IMR-90 (cell line): Measurements from ENCODE around the gene CNGB1. TPM values are rescaled to one million over a fixed set of nuclear protein-coding genes. Genes with fewer than 3 reads are reported as not detected.

Source experiments
- ATAC-seq: fragments of 200-7000 bp; cut with Tn5 transposase; 2 replicates; pipeline ENCODE4 v1.9.1; 2020; ENCODE audit warnings: low read depth, mild to moderate bottlenecking, moderate library complexity
- BruUV-seq: library from RNA; stranded (reverse); fragments of 400-500 nt; replicated peaks from 2 replicates; lab custom pipeline; 2021; lab: Mats Ljungman, UMichigan
- CTCF ChIA-PET: fragments of 300-600 bp; formaldehyde crosslinking; extraction: SDS; loops from one replicate; lab custom pipeline; 2021; ENCODE audit warnings: antibody characterized with exemption; lab: Yijun Ruan, JAX
- POLR2A ChIA-PET: fragments of 300-600 bp; sonication (Branson Sonifier 250); formaldehyde crosslinking; loops from one replicate; lab custom pipeline; 2022; ENCODE audit warnings: antibody characterized with exemption; ENCODE audit not compliant: unreplicated experiment; lab: Charles Lee
- DNase-seq: peaks from one replicate; pipeline ENCODE4 v3.0.0; 2013
- H2AFZ ChIP-seq: replicated peaks from 2 replicates; pipeline ENCODE3; 2013; ENCODE audit warnings: low read length, mild to moderate bottlenecking; ENCODE audit not compliant: poor library complexity
- H2AK5ac ChIP-seq: 2 replicates; pipeline ENCODE4 v1.6.1; 2013; ENCODE audit warnings: low read depth, low read length, inconsistent platforms
- H2AK9ac ChIP-seq: replicated peaks from 2 replicates; pipeline ENCODE3; 2013; ENCODE audit warnings: mild to moderate bottlenecking, low read depth, low read length, moderate library complexity; ENCODE audit not compliant: poor library complexity
- H2BK120ac ChIP-seq: 2 replicates; pipeline ENCODE4 v1.6.1; 2013; ENCODE audit warnings: low read depth, low read length, inconsistent platforms
- H2BK15ac ChIP-seq: 3 replicates; pipeline ENCODE4 v1.6.1; 2013; ENCODE audit warnings: low read depth, low read length, inconsistent platforms
- H2BK20ac ChIP-seq: 2 replicates; pipeline ENCODE4 v1.6.1; 2013; ENCODE audit warnings: low read depth, mild to moderate bottlenecking, inconsistent platforms, low read length, moderate library complexity
- H2BK5ac ChIP-seq: 2 replicates; pipeline ENCODE4 v1.6.1; 2013; ENCODE audit warnings: mild to moderate bottlenecking, low read depth, low read length, inconsistent platforms; ENCODE audit not compliant: poor library complexity, severe bottlenecking
- H3K14ac ChIP-seq: replicated peaks from 2 replicates; pipeline ENCODE4 v1.6.1; 2013; ENCODE audit warnings: low read depth, low read length, inconsistent platforms
- H3K18ac ChIP-seq: 2 replicates; pipeline ENCODE4 v1.6.1; 2013; ENCODE audit warnings: low read depth, low read length, control low read depth
- H3K23ac ChIP-seq: 2 replicates; pipeline ENCODE4 v1.6.1; 2013; ENCODE audit warnings: low read depth, low read length, inconsistent platforms
- H3K27ac ChIP-seq: 2 replicates; pipeline ENCODE4 v1.5.1; 2013; ENCODE audit warnings: mild to moderate bottlenecking, control low read depth, low read length; ENCODE audit not compliant: insufficient read depth
- H3K27me3 ChIP-seq: 2 replicates; pipeline ENCODE4 v1.6.1; 2013; ENCODE audit warnings: low read length; ENCODE audit not compliant: control insufficient read depth, insufficient read depth
- H3K36me3 ChIP-seq: 2 replicates; pipeline ENCODE4 v1.6.1; 2013; ENCODE audit warnings: low read length, mixed read lengths; ENCODE audit not compliant: control insufficient read depth, insufficient read depth
- H3K4ac ChIP-seq: 2 replicates; pipeline ENCODE4 v1.6.1; 2013; ENCODE audit warnings: low read depth, low read length, inconsistent platforms
- H3K4me1 ChIP-seq: 2 replicates; pipeline ENCODE4 v1.6.1; 2013; ENCODE audit warnings: low read length, mixed read lengths; ENCODE audit not compliant: control insufficient read depth, insufficient read depth
- H3K4me2 ChIP-seq: 2 replicates; pipeline ENCODE4 v1.6.1; 2013; ENCODE audit warnings: low read depth, mild to moderate bottlenecking, control low read depth, low read length, moderate library complexity
- H3K4me3 ChIP-seq: 2 replicates; pipeline ENCODE4 v1.5.1; 2013; ENCODE audit warnings: low read depth, mild to moderate bottlenecking, control low read depth, low read length, moderate library complexity; ENCODE audit not compliant: insufficient read depth
- H3K56ac ChIP-seq: 2 replicates; pipeline ENCODE4 v1.6.1; 2013; ENCODE audit warnings: low read length, inconsistent platforms; ENCODE audit not compliant: insufficient read depth; ENCODE audit errors: extremely low read depth
- H3K79me1 ChIP-seq, 2 experiments: 2 replicates each; pipeline ENCODE4 v1.6.1; 2013; ENCODE audit warnings: low read length in 2 of 2, inconsistent platforms in 1 of 2, low read depth in 1 of 2
- H3K9ac ChIP-seq: 2 replicates; pipeline ENCODE4 v1.6.1; 2013; ENCODE audit warnings: low read depth, low read length, control low read depth
- H3K9me1 ChIP-seq: 2 replicates; pipeline ENCODE4 v1.6.1; 2013; ENCODE audit warnings: low read length, inconsistent platforms; ENCODE audit not compliant: insufficient read depth
- H3K9me3 ChIP-seq: 2 replicates; pipeline ENCODE4 v1.6.1; 2013; ENCODE audit warnings: low read length; ENCODE audit not compliant: control insufficient read depth, insufficient read depth
- H4K20me1 ChIP-seq: 2 replicates; pipeline ENCODE4 v1.6.1; 2013; ENCODE audit warnings: low read length, inconsistent platforms; ENCODE audit not compliant: insufficient read depth
- H4K5ac ChIP-seq: 2 replicates; pipeline ENCODE4 v1.6.1; 2013; ENCODE audit warnings: mild to moderate bottlenecking, low read depth, low read length, control low read depth
- H4K8ac ChIP-seq, 2 experiments: 2 replicates each; pipeline ENCODE4 v1.6.1; 2013; ENCODE audit warnings: low read depth in 2 of 2, low read length in 2 of 2, control low read depth in 1 of 2, inconsistent platforms in 1 of 2
- H4K91ac ChIP-seq: 2 replicates; pipeline ENCODE4 v1.6.1; 2013; ENCODE audit warnings: low read depth, low read length, inconsistent platforms; ENCODE audit not compliant: insufficient read depth
- BHLHE40 ChIP-seq: fragments of 150-350 bp; IDR thresholded peaks from 2 replicates; pipeline ENCODE4 v1.6.1; 2016; ENCODE audit warnings: mild to moderate bottlenecking, low read depth, low read length
- CEBPB ChIP-seq: IDR thresholded peaks from 2 replicates; pipeline ENCODE4 v1.6.1; 2012; ENCODE audit warnings: low read depth, low read length, improper control_type of control experiment
- CHD1 ChIP-seq: IDR thresholded peaks from 2 replicates; pipeline ENCODE4 v1.6.1; 2012; ENCODE audit warnings: low read depth, low read length, improper control_type of control experiment
- FOS ChIP-seq: fragments of 150-350 bp; IDR thresholded peaks from 2 replicates; pipeline ENCODE4 v1.6.1; 2016; ENCODE audit warnings: low read depth, low read length
- MAFK ChIP-seq: IDR thresholded peaks from 2 replicates; pipeline ENCODE4 v1.6.1; 2012; ENCODE audit warnings: low read depth, low read length, improper control_type of control experiment
- MAZ ChIP-seq: IDR thresholded peaks from 2 replicates; pipeline ENCODE4 v1.6.1; 2012; ENCODE audit warnings: low read depth, mild to moderate bottlenecking, low read length, improper control_type of control experiment, moderate library complexity, borderline replicate concordance
- MXI1 ChIP-seq: IDR thresholded peaks from 2 replicates; pipeline ENCODE4 v1.6.1; 2012; ENCODE audit warnings: low read depth, mild to moderate bottlenecking, low read length, moderate library complexity, borderline replicate concordance
- NFE2L2 ChIP-seq: fragments of 150-350 bp; IDR thresholded peaks from 2 replicates; pipeline ENCODE4 v1.6.1; 2016; ENCODE audit warnings: low read depth, mild to moderate bottlenecking, low read length
- POLR2A ChIP-seq: IDR thresholded peaks from 2 replicates; pipeline ENCODE4 v1.6.1; 2012; ENCODE audit warnings: mild to moderate bottlenecking, low read depth, low read length
- RAD21 ChIP-seq: IDR thresholded peaks from 2 replicates; pipeline ENCODE4 v1.6.1; 2012; ENCODE audit warnings: low read length, improper control_type of control experiment
- RCOR1 ChIP-seq: IDR thresholded peaks from 2 replicates; pipeline ENCODE4 v1.6.1; 2012; ENCODE audit warnings: mild to moderate bottlenecking, low read length, improper control_type of control experiment; ENCODE audit not compliant: insufficient replicate concordance
- RFX5 ChIP-seq: IDR thresholded peaks from 2 replicates; pipeline ENCODE4 v1.8.0; 2012; ENCODE audit warnings: low read depth, mild to moderate bottlenecking, low read length, moderate library complexity
- SMC3 ChIP-seq: fragments of 150-350 bp; IDR thresholded peaks from 2 replicates; pipeline ENCODE4 v1.6.1; 2016; ENCODE audit warnings: low read depth, mild to moderate bottlenecking, antibody characterized with exemption, low read length, moderate library complexity
- USF2 ChIP-seq: fragments of 150-350 bp; IDR thresholded peaks from 2 replicates; pipeline ENCODE4 v1.6.1; 2017; ENCODE audit warnings: mild to moderate bottlenecking, antibody characterized with exemption, low read length, low read depth
- WGBS, 2 experiments: methylation state at CpG; one replicate each; pipeline versions ENCODE4 v1.1.5 to v1.1.7; 2013; ENCODE audit warnings: missing lambda C conversion rate in 2 of 2; ENCODE audit not compliant: insufficient read length in 1 of 2; ENCODE audit errors: extremely low coverage in 2 of 2; 5-methylcytosine and 5-hydroxymethylcytosine counted together
- dilution Hi-C: fragments of 300-500 bp; cut with HindIII; formaldehyde crosslinking; loops from one replicate; pipeline ENCODE4 v1.14.3; 2018; ENCODE audit warnings: low sequenced_read_pairs; ENCODE audit not compliant: unreplicated experiment
- in situ Hi-C: fragments of 300-500 bp; cut with MboI; formaldehyde crosslinking; loops from 3 replicates; pipeline ENCODE4 v1.14.3; 2019; ENCODE audit warnings: low sequenced_read_pairs, inconsistent platforms, mixed read lengths
- intact Hi-C: fragments of 100-400 bp; cut with micrococcal nuclease; formaldehyde crosslinking; loops from 2 replicates; pipeline ENCODE4 v1.10.0; 2022
- polyA plus RNA-seq, 3 experiments: library from polyadenylated mRNA; depleted of rRNA; stranded (reverse); fragments of >200 nt; gene quantifications; 2 replicates each; pipeline ENCODE4 v1.2.3, GENCODE V29; 2012; ENCODE audit warnings: low replicate concordance in 1 of 3
- total RNA-seq: library from RNA; depleted of rRNA; stranded (reverse); fragments of >200 nt; gene quantifications from 2 replicates; pipeline ENCODE4 v1.2.3, GENCODE V29; 2012
- TF ChIP-seq, protein P1 (sequence below): conservative IDR thresholded peaks from 2 replicates; pipeline ENCODE4 v1.5.1; 2012; ENCODE audit warnings: mild to moderate bottlenecking, low read depth, low read length, improper control_type of control experiment
- TF ChIP-seq, protein P2 (sequence below): fragments of 150-350 bp; IDR thresholded peaks from 2 replicates; pipeline ENCODE4 v1.6.1; 2016; ENCODE audit warnings: low read depth, mild to moderate bottlenecking, low read length, moderate library complexity, borderline replicate concordance

Gene CNGB1
- total and polyA plus RNA-seq, 2 of the 4 experiments (the other 2 are of a cell fraction), result not detected

DNA sequence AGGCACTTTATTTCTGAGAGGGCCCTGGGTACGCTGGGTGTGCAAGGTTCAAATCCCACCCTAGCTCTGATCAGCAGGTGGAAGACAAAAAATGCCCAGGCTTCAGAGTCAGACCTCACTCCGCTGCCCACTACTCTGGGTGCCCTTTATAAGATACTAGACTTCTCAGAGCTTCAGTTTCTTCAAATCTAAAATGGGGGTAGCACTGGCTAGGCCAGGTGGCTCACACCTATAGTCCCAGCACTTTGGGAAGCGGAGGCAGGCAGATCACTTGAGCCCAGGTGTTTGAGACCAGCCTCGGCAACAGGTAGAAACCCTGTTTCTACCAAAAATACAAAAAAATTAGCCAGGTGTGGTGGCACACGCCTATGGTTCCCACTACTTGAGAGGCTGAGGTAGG, 32.0 kb upstream of the CNGB1 start:
- H3K4me1 ChIP-seq, result peaks cover 12% of the 10 kb centered on the region
- intact Hi-C loops (loop anchor here (5.0 to 10.0 kb wide), 3 partner anchors 358 to 426 kb away; no protein-coding TSS in a partner anchor), dilution Hi-C loops (no loop called here), in situ Hi-C loops (loop anchor here (5.0 to 10.0 kb wide), 3 partner anchors 106 to 438 kb away; no protein-coding TSS in a partner anchor)
- TF ChIP-seq BHLHE40, result no peak
- TF ChIP-seq, protein P1, sequence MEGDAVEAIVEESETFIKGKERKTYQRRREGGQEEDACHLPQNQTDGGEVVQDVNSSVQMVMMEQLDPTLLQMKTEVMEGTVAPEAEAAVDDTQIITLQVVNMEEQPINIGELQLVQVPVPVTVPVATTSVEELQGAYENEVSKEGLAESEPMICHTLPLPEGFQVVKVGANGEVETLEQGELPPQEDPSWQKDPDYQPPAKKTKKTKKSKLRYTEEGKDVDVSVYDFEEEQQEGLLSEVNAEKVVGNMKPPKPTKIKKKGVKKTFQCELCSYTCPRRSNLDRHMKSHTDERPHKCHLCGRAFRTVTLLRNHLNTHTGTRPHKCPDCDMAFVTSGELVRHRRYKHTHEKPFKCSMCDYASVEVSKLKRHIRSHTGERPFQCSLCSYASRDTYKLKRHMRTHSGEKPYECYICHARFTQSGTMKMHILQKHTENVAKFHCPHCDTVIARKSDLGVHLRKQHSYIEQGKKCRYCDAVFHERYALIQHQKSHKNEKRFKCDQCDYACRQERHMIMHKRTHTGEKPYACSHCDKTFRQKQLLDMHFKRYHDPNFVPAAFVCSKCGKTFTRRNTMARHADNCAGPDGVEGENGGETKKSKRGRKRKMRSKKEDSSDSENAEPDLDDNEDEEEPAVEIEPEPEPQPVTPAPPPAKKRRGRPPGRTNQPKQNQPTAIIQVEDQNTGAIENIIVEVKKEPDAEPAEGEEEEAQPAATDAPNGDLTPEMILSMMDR, result no peak
- no peak for TF ChIP-seq SMC3
- TF ChIP-seq POLR2A, result no peak
- no peak for TF ChIP-seq RCOR1
- no peak for TF ChIP-seq RFX5
- no peak for TF ChIP-seq MAFK
- TF ChIP-seq NFE2L2, result no peak
- TF ChIP-seq MXI1, result no peak
- TF ChIP-seq CHD1, result no peak
- no peak for TF ChIP-seq USF2
- no peak for TF ChIP-seq CEBPB
- TF ChIP-seq RAD21, result no peak
- TF ChIP-seq FOS, result no peak
- no peak for TF ChIP-seq MAZ
- TF ChIP-seq, protein P2, sequence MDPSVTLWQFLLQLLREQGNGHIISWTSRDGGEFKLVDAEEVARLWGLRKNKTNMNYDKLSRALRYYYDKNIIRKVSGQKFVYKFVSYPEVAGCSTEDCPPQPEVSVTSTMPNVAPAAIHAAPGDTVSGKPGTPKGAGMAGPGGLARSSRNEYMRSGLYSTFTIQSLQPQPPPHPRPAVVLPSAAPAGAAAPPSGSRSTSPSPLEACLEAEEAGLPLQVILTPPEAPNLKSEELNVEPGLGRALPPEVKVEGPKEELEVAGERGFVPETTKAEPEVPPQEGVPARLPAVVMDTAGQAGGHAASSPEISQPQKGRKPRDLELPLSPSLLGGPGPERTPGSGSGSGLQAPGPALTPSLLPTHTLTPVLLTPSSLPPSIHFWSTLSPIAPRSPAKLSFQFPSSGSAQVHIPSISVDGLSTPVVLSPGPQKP, result no peak
- no peak overlapping the region for H3K4me2 ChIP-seq
- H3K9me1 ChIP-seq, result peaks cover 11% of the 10 kb centered on the region; the same call in 1 of the 2 replicates
- H3K36me3 ChIP-seq, result peaks cover 11% of the 10 kb centered on the region
- H3K27ac ChIP-seq, result no peak overlapping the region
- H2BK20ac ChIP-seq, result no peak overlapping the region
- WGBS, 2 experiments, result 100% methylated on average over 1 of the region's 5 CpGs; no CpG with 5 or more reads in 1 of the 2 experiments
- ChIA-PET POLR2A (no interaction called here), CTCF (no interaction called here)
- H2BK120ac ChIP-seq, result no peak overlapping the region
- no peak overlapping the region for H2AK9ac ChIP-seq
- no TSS peak for BruUV-seq
- no peak overlapping the region for H4K91ac ChIP-seq
- no peak overlapping the region for H3K18ac ChIP-seq
- H2BK15ac ChIP-seq, result no peak overlapping the region
- H3K23ac ChIP-seq, result no peak overlapping the region
- no peak overlapping the region for H3K4ac ChIP-seq
- H3K9ac ChIP-seq, result no peak overlapping the region
- no peaks in the 10 kb centered on the region for H3K27me3 ChIP-seq
- H3K14ac ChIP-seq, result no peak overlapping the region
- H4K20me1 ChIP-seq, result peaks cover 10% of the 10 kb centered on the region; the same call in 1 of the 2 replicates
- no peaks in the 10 kb centered on the region for H3K9me3 ChIP-seq
- no peak overlapping the region for H3K4me3 ChIP-seq
- no peak overlapping the region for H4K5ac ChIP-seq
- H2BK5ac ChIP-seq, result no peak overlapping the region
- no peak overlapping the region for H3K56ac ChIP-seq
- no peak overlapping the region for H2AFZ ChIP-seq
- H4K8ac ChIP-seq, result no peak overlapping the region
- ATAC-seq, result no peak
- no peak for DNase-seq
- no peak overlapping the region for H2AK5ac ChIP-seq
- H3K79me1 ChIP-seq, result peaks cover 18 to 50% of the 10 kb centered on the region in 2 experiments
